NAMALWA (cell line): Measurements from ENCODE around the gene RHBDL1.

Experiments used
- DNase-seq: peaks from one replicate; pipeline ENCODE4 v3.0.0-alpha.2; 2015; ENCODE audit warnings: low spot score

RHBDL1 gene

GRCh38 chr16:674968-675883, at the start of gene RHBDL1:
Gene RHBDL1 (plus strand): TSS chr16:675671. CDS start chr16:675791, 120 bp downstream.
- DNase-seq, result no peak

GRCh38 chr16:625977-626765, 49.3 kb upstream of the RHBDL1 start:
- peak; percentile 8 for DNase-seq

GRCh38 chr16:626787-627453, 48.6 kb upstream of the RHBDL1 start:
- no peak for DNase-seq

GRCh38 chr16:627454-628239, 47.8 kb upstream of the RHBDL1 start:
- DNase-seq, result no peak

GRCh38 chr16:628321-629061, 47.0 kb upstream of the RHBDL1 start:
- no peak for DNase-seq

- DNase-seq, result no peak
Measured at GRCh38 chr16:629185-629832, 46.2 kb upstream of the RHBDL1 start.

- no peak for DNase-seq
Measured at GRCh38 chr16:629833-630248, 45.6 kb upstream of the RHBDL1 start.

GRCh38 chr16:630249-630814, 45.1 kb upstream of the RHBDL1 start:
- no peak for DNase-seq

GRCh38 chr16:630815-631405, 44.6 kb upstream of the RHBDL1 start, which contains the start of gene WFIKKN1:
Gene WFIKKN1 (plus strand): TSS chr16:630985. CDS start chr16:631254, 269 bp downstream.
- no peak for DNase-seq

- DNase-seq, result no peak
Measured at GRCh38 chr16:631808-632358, 43.6 kb upstream of the RHBDL1 start.

GRCh38 chr16:632486-633335, 42.8 kb upstream of the RHBDL1 start:
- no peak for DNase-seq

- no peak for DNase-seq
Measured at GRCh38 chr16:633336-634050, 42.0 kb upstream of the RHBDL1 start.

GRCh38 chr16:634051-634670, 41.3 kb upstream of the RHBDL1 start:
- no peak for DNase-seq

GRCh38 chr16:634996-635395, 40.5 kb upstream of the RHBDL1 start:
- DNase-seq, result no peak

GRCh38 chr16:635573-636205, 39.8 kb upstream of the RHBDL1 start:
- no peak for DNase-seq

- DNase-seq, result peak; percentile 95
Measured at GRCh38 chr16:636206-637080, 39.0 kb upstream of the RHBDL1 start, which contains the start of gene METTL26. Gene METTL26 (minus strand): TSS chr16:636305. CDS start chr16:636290, 15 bp downstream.
